Caco-2 (cell line): ENCODE data around the gene HLA-F. TPM values are rescaled to one million over a fixed set of nuclear protein-coding genes. Genes with fewer than 3 reads are reported as not detected.
A peak's percentile ranks its signal among the peaks of the same experiment; 100 is the strongest.

ENCODE experiments used
- Bru-seq: library from RNA; stranded (reverse); fragments of 400-500 nt; gene quantifications from one replicate; lab custom pipeline; 2021; lab: Mats Ljungman, UMichigan
- BruChase-seq, 2 experiments: library from RNA; stranded (reverse); fragments of 400-500 nt; gene quantifications; one replicate each; lab custom pipeline; 2021; lab: Mats Ljungman, UMichigan
- BruUV-seq: library from RNA; stranded (reverse); fragments of 400-500 nt; replicated peaks from 2 replicates; lab custom pipeline; 2021; lab: Mats Ljungman, UMichigan
- CTCF ChIA-PET: fragments of 300-600 bp; sonication (Branson Sonifier 250); formaldehyde crosslinking; loops from one replicate; lab custom pipeline; 2022; ENCODE audit warnings: antibody characterized with exemption; lab: Charles Lee
- POLR2A ChIA-PET: fragments of 300-600 bp; sonication (Branson Sonifier 250); formaldehyde crosslinking; loops from one replicate; lab custom pipeline; 2022; ENCODE audit warnings: antibody characterized with exemption; lab: Charles Lee
- DNase-seq, 2 experiments: peaks; one replicate each; pipeline versions ENCODE4 v3.0.0 to v3.0.0-alpha.2; 2020 to 2022
- H3K27me3 ChIP-seq: replicated peaks from 2 replicates; pipeline ENCODE4 v1.6.0; 2011; ENCODE audit warnings: low read length; ENCODE audit not compliant: control insufficient read depth, insufficient read depth
- H3K36me3 ChIP-seq: 2 replicates; pipeline ENCODE4 v1.5.1; 2011; ENCODE audit warnings: low read length; ENCODE audit not compliant: control insufficient read depth, insufficient read depth
- H3K4me1 ChIP-seq: fragments of 250-450 bp; sonication (Bioruptor Pico); 2 replicates; pipeline ENCODE4 v1.5.1; 2020; ENCODE audit warnings: mild to moderate bottlenecking
- H3K4me3 ChIP-seq: 2 replicates; pipeline ENCODE4 v1.5.1; 2011; ENCODE audit warnings: low read depth, mild to moderate bottlenecking, control low read depth, low read length
- H3K9me3 ChIP-seq: fragments of 250-450 bp; sonication (Bioruptor Pico); 2 replicates; pipeline ENCODE4 v1.5.1; 2020; ENCODE audit warnings: mild to moderate bottlenecking, moderate library complexity
- H3K27ac Mint-ChIP-seq: one replicate; pipeline ENCODE4 v1.8.0; 2022; ENCODE audit warnings: mixed read lengths; ENCODE audit not compliant: unreplicated experiment
- H3K27me3 Mint-ChIP-seq: one replicate; pipeline ENCODE4 v1.8.0; 2022; ENCODE audit warnings: mixed read lengths; ENCODE audit not compliant: insufficient read depth, unreplicated experiment
- H3K36me3 Mint-ChIP-seq: one replicate; pipeline ENCODE4 v1.8.0; 2022; ENCODE audit warnings: mild to moderate bottlenecking, mixed read lengths; ENCODE audit not compliant: insufficient read depth, unreplicated experiment
- H3K4me1 Mint-ChIP-seq: one replicate; pipeline ENCODE4 v1.8.0; 2022; ENCODE audit warnings: low read depth, mixed read lengths; ENCODE audit not compliant: unreplicated experiment
- H3K4me3 Mint-ChIP-seq: one replicate; pipeline ENCODE4 v1.8.0; 2022; ENCODE audit warnings: mild to moderate bottlenecking, moderate library complexity, mixed read lengths; ENCODE audit not compliant: unreplicated experiment
- H3K9me3 Mint-ChIP-seq: one replicate; pipeline ENCODE4 v1.8.0; 2022; ENCODE audit warnings: mixed read lengths; ENCODE audit not compliant: unreplicated experiment
- CTCF ChIP-seq, 2 experiments: fragments of 200-600 bp in 1 of 2; IDR thresholded peaks; 1 replicate in 1 of 2; 2 replicates in 1 of 2; pipeline versions ENCODE4 v1.5.1 to v1.8.0; 2011 to 2022; ENCODE audit warnings: antibody characterized with exemption in 1 of 2, control low read depth in 1 of 2, inconsistent platforms in 1 of 2, low read depth in 1 of 2, low read length in 1 of 2, mild to moderate bottlenecking in 1 of 2, moderate library complexity in 1 of 2; ENCODE audit not compliant: insufficient read depth in 1 of 2, severe bottlenecking in 1 of 2, unreplicated experiment in 1 of 2
- intact Hi-C: fragments of 100-400 bp; cut with micrococcal nuclease; formaldehyde crosslinking; loops from one replicate; pipeline ENCODE4 v1.10.0; 2022; ENCODE audit not compliant: unreplicated experiment
- long read RNA-seq: library from polyadenylated mRNA; stranded (forward); transcript quantifications from one replicate; pipeline ENCODE4 v2.0.0, GENCODE V29; 2022
- total RNA-seq: library from RNA; stranded (reverse); gene quantifications from 2 replicates; pipeline ENCODE4 v1.2.3, GENCODE V29; 2022

HLA-F gene
- total RNA-seq = 4.4 and 4.7 TPM in 2 replicates
- Bru-seq, nascent RNA = percentile 36 among the genes with signal in this experiment
- percentile 28 among the genes with signal in this experiment for BruChase-seq, experiment 1, labeled RNA remaining after a 2-hour chase
- percentile 32 among the genes with signal in this experiment for BruChase-seq, experiment 2, labeled RNA remaining after a 6-hour chase
- long read RNA-seq, partial matches to known transcripts = 1 of 4 reads
- long read RNA-seq, other reads (novel, unspliced or antisense) = 0 of 4 reads

GRCh38 chr6:29723262-29723665 is at the start of gene HLA-F:
Gene HLA-F (plus strand): TSS chr6:29723434. CDS start chr6:29723464, 30 bp downstream.
- H3K4me1 Mint-ChIP-seq = peaks cover 7% of the 10 kb centered on the region
- ChIA-PET CTCF (no interaction called here), POLR2A (interaction anchor here (0.7 kb wide), 1 partner anchor 241 kb away, joined by 3 read pairs; no protein-coding TSS in a partner anchor)
- Histone ChIP-seq H3K4me1 (no peaks in the 10 kb centered on the region), H3K4me3 (peak within 1 kb of the TSS; percentile 34), H3K27me3 (no peaks in the 10 kb centered on the region), H3K9me3 (no peaks in the 10 kb centered on the region), H3K36me3 (no peaks in the 10 kb centered on the region)
- BruUV-seq = no TSS peak
- H3K4me3 Mint-ChIP-seq = peak within 1 kb of the TSS; percentile 68
- peaks cover 11% of the 10 kb centered on the region for H3K27me3 Mint-ChIP-seq
- no peak within 1 kb of the TSS for H3K27ac Mint-ChIP-seq
- no peaks in the 10 kb centered on the region for H3K36me3 Mint-ChIP-seq
- peak in 1 of 2 experiments; percentile 56 for DNase-seq
- no peaks in the 10 kb centered on the region for H3K9me3 Mint-ChIP-seq
- intact Hi-C loops = no loop called here
- TF ChIP-seq CTCF (IDR thresholded peaks at IDR 0.05; ENCODE audit: insufficient read depth in 1 of 2, low read depth in 1 of 2, low read length in 1 of 2, severe bottlenecking in 1 of 2, unreplicated experiment in 1 of 2) = no peak

- H3K4me3 ChIP-seq = no peak overlapping the region
- no peaks in the 10 kb centered on the region for H3K36me3 Mint-ChIP-seq
- CTCF ChIA-PET = no interaction called here
- H3K4me3 Mint-ChIP-seq = no peak overlapping the region
- peaks cover 6% of the 10 kb centered on the region for H3K27me3 Mint-ChIP-seq
- no peaks in the 10 kb centered on the region for H3K27me3 ChIP-seq
- H3K4me1 Mint-ChIP-seq = no peaks in the 10 kb centered on the region
- POLR2A ChIA-PET = no interaction called here
- H3K27ac Mint-ChIP-seq = no peak overlapping the region
- no peak for TF ChIP-seq CTCF (IDR thresholded peaks at IDR 0.05; ENCODE audit: insufficient read depth in 1 of 2, low read depth in 1 of 2, low read length in 1 of 2, severe bottlenecking in 1 of 2, unreplicated experiment in 1 of 2)
- no peaks in the 10 kb centered on the region for H3K9me3 ChIP-seq
- intact Hi-C loops = no loop called here
- no peak for DNase-seq
- H3K9me3 Mint-ChIP-seq = no peaks in the 10 kb centered on the region
- H3K36me3 ChIP-seq = no peaks in the 10 kb centered on the region
- BruUV-seq = no TSS peak
- no peaks in the 10 kb centered on the region for H3K4me1 ChIP-seq
These were observed 49.2 kb upstream of the HLA-F start for GRCh38 chr6:29674008-29674407.

- no peaks in the 10 kb centered on the region for H3K9me3 Mint-ChIP-seq
- H3K4me1 ChIP-seq = no peaks in the 10 kb centered on the region
- H3K9me3 ChIP-seq = no peaks in the 10 kb centered on the region
- no peaks in the 10 kb centered on the region for H3K36me3 ChIP-seq
- POLR2A ChIA-PET = interaction anchor here (0.7 kb wide), 1 partner anchor 72 kb away, joined by 8 read pairs; no protein-coding TSS in a partner anchor
- CTCF ChIA-PET = interaction anchor here (1.1 kb wide), 1 partner anchor 22 kb away, joined by 3 read pairs; no protein-coding TSS in a partner anchor
- H3K4me3 Mint-ChIP-seq = no peak overlapping the region
- intact Hi-C loops = no loop called here
- H3K27me3 ChIP-seq = no peaks in the 10 kb centered on the region
- no TSS peak for BruUV-seq
- TF ChIP-seq CTCF (IDR thresholded peaks at IDR 0.05; ENCODE audit: insufficient read depth in 1 of 2, low read depth in 1 of 2, low read length in 1 of 2, severe bottlenecking in 1 of 2, unreplicated experiment in 1 of 2) = no peak
- DNase-seq = no peak
- no peaks in the 10 kb centered on the region for H3K4me1 Mint-ChIP-seq
- peaks cover 6% of the 10 kb centered on the region for H3K27me3 Mint-ChIP-seq
- no peak overlapping the region for H3K4me3 ChIP-seq
- H3K27ac Mint-ChIP-seq = no peak overlapping the region
- H3K36me3 Mint-ChIP-seq = no peaks in the 10 kb centered on the region
These were observed 47.7 kb upstream of the HLA-F start for GRCh38 chr6:29675561-29675960.
